ENCODE results near the gene C1orf216. TPM values are rescaled to one million over a fixed set of nuclear protein-coding genes. Genes with fewer than 3 reads are reported as not detected.

Gene C1orf216, protein sequence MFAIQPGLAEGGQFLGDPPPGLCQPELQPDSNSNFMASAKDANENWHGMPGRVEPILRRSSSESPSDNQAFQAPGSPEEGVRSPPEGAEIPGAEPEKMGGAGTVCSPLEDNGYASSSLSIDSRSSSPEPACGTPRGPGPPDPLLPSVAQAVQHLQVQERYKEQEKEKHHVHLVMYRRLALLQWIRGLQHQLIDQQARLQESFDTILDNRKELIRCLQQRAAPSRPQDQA
- total RNA-seq (2022; extraction: Qiagen RNA extraction; ENCODE audit: low read depth) = 11.6 to 15.8 TPM (median 14.4 TPM) in 5 replicates

GRCh38 chr1:35718492-35719336, at the start of gene C1orf216:
TSS of gene C1orf216 (minus strand) at chr1:35718884. CDS start at chr1:35716321, 2,563 bp downstream.

Other genes starting within 250 kb of the C1orf216 start
- 13.7 to 16.1 TPM (median 14.8 TPM) in 5 replicates for gene KIAA0319L, start 161.5 kb downstream of the C1orf216 start, total RNA-seq (2022; extraction: Qiagen RNA extraction; ENCODE audit: low read depth)
- gene NCDN, start 161.1 kb downstream of the C1orf216 start, total RNA-seq (2022; extraction: Qiagen RNA extraction; ENCODE audit: low read depth) = 7.9 to 18.5 TPM (median 16.1 TPM) in 5 replicates
- 0.40 to 0.93 TPM (median 0.65 TPM) in 5 replicates for gene TFAP2E, start 145.6 kb downstream of the C1orf216 start, total RNA-seq (2022; extraction: Qiagen RNA extraction; ENCODE audit: low read depth)
- gene PSMB2, start 77.4 kb downstream of the C1orf216 start, total RNA-seq (2022; extraction: Qiagen RNA extraction; ENCODE audit: low read depth) = 89.3 to 105 TPM (median 98.5 TPM) in 5 replicates
- 9.6 to 14.3 TPM (median 11.2 TPM) in 5 replicates for gene CLSPN, start 51.1 kb upstream of the C1orf216 start, total RNA-seq (2022; extraction: Qiagen RNA extraction; ENCODE audit: low read depth)
- gene AGO4, start 89.1 kb upstream of the C1orf216 start, total RNA-seq (2022; extraction: Qiagen RNA extraction; ENCODE audit: low read depth) = 3.2 to 6.9 TPM (median 4.0 TPM) in 5 replicates
- 3.0 to 5.4 TPM (median 4.8 TPM) in 5 replicates for gene AGO1, start 164.3 kb upstream of the C1orf216 start, total RNA-seq (2022; extraction: Qiagen RNA extraction; ENCODE audit: low read depth)
- gene AGO3, start 212.2 kb upstream of the C1orf216 start, total RNA-seq (2022; extraction: Qiagen RNA extraction; ENCODE audit: low read depth) = 4.5 to 8.4 TPM (median 7.8 TPM) in 5 replicates